Islet of Langerhans (tissue), 1 donor: ENCODE results near the gene SEMA4D.

Experiments
- FAIRE-seq: peaks from one replicate; lab custom pipeline; 2011; peaks lifted over from hg19 to GRCh38; lab: Jason Lieb, UNC

The SEMA4D gene

DNA sequence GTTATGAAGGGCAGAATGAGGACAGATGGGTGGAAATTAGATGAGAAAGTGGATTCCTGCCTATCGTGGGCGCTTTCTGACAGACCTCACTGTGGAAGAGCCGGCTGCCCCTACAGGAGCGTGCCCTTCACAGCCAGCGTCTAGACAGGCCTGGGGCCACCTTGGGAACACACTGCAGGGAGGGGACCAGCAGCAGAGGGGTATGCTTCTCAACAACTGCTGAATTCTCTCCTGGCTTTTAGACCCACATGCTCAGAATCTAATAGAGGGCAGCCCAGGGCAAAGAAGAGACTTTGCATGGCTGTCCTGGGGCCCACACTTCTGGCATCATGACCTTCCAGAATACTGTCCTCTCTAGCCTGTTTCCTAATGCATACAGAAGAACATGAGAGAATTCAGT lies 2.1 kb upstream of the SEMA4D start:
- no peak for FAIRE-seq

DNA sequence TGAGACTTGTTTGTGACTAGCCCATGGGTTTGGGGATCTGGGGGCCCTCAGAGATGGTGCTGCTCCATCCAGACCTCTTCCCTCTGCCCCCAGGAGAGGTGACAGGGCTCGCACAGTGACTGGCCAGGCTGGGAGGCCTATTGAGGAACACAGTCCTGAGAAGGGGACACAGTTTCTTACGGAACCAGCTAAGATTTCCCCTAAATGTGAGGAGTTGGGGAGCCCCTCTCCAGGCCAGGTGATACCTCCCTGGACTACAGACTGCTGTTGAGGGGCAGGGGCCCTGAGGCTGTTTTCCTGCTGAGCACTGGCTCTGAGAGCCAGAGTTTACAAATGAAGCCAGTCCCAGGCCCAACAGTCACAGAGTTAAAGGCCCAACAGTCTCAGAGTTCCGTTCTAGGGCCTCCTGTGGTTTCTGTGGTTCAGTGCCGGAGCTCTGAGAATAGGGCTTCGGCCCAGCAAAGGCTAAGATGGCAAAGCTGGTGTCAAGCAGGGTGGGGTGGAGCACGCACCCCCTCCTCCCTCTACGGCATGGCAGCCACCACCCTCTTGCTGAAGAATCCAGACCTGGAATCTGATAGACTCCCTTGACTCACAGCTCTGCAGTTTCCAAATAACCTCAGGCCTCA lies 1.1 kb upstream of the SEMA4D start:
- FAIRE-seq, result no peak

DNA sequence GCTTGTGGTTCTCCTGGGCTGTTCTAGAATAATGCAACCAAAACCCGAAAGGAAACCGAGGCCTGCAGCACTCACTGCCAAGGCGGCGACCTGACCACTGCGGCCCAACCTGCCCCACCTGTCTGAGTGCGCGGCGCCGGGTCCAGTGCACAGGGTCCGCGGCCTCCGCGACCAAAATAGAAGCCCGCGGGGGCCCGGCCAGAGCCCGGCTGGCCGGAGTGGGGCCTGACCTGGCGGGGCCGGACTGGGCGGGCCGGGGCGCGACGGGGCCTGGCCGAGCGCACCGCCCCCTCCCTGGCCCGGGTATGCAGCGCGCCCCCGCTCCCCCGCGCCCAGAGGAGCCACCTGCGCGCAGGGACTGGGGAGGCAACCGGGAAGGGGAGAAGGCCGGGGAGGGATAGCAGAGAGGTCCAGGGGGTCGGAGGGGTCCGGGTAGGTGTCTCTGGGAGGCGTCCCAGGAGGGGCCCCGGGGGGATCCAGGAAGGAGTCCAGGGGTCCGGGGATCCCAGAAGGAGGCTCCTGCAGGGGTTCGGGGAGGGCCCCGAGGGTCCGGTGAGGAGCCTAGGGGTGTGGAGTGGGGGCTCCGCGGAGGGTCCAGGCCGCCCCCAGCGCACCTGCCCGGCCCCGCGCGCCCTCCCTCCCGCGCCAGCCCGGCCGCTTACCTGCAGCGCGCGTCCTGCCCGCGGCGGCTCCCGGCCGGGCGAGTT lies 503 bp downstream of the SEMA4D start:
- FAIRE-seq, result no peak

DNA sequence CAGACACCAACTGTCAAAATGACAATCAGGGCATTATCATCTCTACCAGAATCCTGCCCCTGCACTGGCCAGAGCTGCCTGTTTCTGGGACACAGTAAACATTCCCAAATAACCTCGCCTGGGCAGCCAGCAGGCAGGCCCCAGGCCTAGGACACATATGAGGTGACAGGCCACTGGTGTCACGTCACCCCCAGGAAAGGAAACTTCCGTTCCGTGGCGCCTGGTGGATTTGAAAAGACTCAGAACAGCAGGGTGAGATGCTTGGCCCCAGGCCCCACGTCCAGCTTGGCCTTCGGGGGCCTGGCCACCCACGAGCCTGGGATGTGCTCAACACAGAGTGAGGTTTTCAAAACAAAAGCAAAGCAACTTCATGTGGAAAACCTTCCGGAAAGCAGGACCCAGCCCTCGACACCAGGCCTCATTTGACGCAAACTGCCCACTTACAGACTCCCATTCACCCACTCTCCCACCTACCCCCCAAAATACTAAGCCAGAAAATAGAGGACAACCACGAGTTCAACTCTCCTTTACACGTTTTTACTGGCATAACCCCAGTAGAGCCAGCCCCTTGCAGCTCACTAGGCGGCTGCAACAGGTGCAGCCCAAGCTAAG lies 1.2 kb downstream of the SEMA4D start:
- no peak for FAIRE-seq

DNA sequence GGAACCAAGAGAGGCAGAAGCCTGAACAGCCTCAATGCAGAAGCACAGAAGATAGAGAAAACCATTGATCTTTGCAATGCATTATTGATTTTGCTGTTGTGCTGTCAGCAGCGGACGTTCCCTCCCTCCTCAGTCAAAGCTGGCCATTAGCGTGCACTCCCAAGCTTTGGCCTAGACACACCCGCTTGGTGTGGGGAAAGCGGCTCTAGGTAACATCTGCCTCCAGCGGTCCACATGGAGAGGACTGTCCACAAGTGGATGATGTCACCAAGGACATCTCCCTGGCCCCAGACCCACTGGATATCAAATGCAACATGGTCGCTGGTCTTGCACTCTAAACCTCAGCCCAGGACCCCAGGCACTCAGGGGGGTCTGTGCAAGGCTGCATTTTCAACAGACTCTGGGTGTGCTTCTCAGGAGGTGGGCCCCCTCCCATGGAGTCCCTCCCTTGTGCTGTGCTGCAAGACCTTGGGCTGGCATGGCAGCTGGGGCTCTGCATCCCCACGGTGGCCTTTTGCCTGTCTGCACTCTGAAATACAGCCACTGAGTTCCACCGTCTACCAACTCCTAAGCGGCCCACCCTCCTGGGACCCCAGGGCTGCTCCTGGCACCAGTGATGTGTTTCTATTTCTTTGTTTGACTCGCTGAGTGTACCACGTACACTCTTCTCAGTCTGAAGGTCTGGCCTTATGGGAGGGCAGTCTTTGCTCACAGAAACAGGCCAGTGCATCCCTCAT lies 1.9 kb downstream of the SEMA4D start:
- no peak for FAIRE-seq

DNA sequence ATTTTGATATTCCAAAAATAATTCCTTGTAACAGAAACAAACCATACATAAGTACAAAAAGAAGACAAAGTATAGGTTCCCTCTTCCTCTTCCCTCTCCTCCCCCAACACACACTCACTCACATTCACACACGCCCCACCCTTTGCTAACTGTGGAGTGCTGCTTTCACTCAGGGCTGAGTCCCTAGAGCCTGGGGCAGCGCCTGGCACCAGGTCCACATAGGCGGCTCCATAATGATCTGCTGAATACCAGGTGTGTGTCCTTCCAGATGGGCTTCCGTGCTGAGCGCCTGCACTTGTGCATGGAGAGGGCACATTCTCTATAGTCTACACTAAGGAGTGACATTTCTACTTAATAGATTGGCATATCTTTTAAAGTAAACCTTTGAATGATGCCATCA lies 3.7 kb downstream of the SEMA4D start:
- no peak for FAIRE-seq

DNA sequence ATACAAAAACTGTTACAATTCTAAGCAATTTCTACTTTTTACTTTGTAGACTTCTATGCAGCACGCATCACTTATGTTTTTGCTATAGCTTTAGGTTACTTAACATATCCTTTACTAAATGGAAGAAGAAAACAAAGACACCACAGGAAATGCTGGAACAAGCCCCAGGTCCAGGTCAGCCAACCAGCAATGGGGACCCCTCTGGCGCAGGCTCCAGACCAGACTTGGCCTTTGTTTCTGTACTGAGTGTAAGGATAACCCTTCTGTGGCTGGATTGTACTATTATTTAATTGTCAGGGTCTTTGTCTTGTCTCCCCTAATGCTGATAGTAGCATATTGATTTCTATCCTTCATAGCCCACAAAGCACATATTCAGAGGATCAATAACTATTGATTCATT lies 4.2 kb downstream of the SEMA4D start:
- FAIRE-seq, result no peak

DNA sequence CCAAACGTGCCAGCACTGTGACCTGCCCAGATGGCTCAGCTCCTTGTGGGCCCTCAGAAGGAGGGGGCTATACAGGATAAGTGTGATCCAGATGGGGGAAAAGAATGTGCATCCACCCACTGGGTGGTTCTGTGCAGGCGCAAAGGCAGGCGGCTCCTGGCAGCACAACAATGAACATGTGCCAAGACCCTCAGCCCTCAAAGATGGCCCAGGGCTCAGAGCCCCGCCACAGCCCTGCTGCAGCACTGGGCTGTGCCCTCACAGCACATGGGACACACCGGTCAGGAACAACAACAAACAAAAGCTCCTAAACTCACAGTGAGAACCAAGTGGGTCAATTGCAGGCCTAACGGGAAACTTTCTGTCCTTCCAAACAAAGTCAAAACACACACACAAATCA lies 4.7 kb downstream of the SEMA4D start:
- FAIRE-seq, result no peak

DNA sequence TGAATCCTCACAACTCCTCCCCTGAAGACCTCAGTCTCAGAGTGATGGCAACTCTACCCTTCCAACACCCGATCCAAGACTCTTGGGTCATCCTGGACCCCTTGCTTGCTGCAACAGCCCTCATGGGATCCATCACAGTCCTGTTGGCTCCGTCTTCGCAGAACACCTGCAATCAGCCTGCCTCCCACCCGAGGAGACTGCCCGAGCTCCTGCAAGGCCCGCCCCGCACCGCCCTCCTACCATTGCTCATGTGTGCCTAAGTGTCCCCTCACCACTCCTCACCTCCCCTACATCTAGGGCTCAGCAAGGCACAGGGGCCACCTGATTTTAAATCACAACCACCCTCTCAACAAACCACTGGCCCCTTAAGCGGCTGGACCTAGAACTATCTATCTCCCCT lies 5.3 kb downstream of the SEMA4D start:
- no peak for FAIRE-seq

DNA sequence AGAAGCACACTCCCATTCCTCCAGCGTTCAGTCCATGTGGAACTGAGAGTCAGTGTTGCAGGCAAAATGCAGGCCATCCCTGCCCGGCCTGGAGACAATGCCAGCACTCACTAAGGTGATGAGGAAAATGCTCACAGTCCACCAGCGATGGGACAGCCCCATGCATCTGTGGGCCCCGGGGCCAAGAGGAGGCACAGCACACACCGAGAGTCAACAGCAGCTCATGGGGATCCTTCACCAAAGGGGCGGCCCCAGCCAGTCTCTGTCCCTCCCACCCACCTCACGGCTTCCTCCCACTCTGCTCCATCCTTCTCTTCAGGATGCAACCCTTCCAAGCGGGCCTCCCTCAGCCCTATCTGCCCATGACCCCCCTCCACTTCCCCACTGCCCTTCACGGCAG lies 6.2 kb downstream of the SEMA4D start:
- no peak for FAIRE-seq

DNA sequence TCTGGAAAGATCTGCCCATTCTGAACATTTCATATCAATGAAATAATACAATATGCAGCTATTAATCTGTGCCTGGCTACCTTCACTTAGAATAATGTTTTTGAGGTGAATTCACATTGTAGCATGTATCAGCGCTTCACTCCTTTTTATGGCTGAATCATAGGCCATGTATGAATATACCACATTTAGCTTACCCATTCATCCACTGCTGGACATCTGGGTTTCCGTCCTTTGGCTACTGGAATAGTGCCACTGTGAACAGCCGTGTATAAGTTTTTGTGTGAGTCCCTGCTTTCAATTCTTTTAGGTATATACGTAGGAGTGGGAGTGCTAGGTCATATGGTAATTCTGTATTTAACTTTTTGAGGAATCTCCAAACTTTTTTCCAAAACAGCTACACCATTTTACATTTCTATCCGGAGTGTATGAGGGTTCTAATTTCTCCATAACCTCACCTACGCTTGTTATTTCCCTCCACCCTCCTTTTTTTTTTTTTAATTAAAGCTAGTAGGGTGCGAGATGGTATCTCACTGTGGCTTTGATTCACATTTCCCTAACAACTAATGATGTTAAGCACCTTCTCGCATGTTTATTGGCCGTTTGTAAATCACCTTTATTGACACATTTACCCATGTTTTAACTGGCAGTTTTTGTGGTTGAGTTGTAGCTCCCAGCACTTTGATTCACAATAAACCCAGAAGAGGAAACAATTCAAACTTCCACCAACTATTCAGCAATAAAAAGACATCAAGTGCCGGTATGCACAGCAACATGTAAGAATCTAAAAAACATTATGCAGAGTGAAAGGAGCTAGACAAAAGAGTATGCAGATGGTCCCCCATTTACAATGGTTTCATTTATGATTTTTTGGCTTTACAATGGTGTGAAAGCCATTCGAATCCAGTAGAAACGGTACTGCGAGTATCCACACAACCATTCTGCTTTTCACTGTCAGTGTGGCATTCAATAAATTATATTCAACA lies 8.1 kb downstream of the SEMA4D start:
- FAIRE-seq, result no peak

DNA sequence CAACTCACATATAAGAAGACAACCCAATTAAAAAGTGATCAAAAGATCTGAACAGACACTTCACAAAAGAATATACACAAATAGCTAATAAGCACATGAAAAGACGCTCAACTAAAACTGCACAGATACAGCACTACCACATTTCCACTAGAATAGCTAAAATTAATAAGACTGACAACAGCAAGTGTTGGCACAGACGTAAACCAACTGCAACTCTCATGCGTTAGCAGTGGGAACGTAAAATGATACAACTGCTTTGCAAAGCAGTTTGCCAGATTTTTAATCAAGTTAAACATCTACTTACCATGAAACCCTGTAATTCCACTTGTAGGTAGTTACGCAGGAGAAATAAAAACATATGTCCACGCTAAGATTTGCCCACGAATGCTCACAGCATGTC lies 9.0 kb downstream of the SEMA4D start:
- no peak for FAIRE-seq

DNA sequence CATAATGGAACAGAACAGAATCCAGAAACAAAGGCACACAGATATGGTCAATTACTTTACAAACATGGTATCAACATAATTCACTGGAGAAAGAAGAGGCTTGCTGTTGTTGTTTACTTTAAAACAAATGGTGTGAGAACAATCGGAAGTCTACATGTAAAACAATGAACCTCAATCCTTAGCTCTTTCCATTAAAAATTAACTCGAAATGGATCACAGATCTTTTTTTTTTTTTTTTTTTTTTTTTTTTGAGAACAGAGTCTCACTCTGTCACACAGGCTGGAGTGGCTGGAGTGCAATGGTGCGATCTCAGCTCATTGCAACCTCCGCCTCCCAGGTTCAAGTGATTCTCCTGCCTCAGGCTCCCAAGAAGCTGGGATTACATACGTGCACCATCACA lies 9.8 kb downstream of the SEMA4D start:
- no peak for FAIRE-seq

DNA sequence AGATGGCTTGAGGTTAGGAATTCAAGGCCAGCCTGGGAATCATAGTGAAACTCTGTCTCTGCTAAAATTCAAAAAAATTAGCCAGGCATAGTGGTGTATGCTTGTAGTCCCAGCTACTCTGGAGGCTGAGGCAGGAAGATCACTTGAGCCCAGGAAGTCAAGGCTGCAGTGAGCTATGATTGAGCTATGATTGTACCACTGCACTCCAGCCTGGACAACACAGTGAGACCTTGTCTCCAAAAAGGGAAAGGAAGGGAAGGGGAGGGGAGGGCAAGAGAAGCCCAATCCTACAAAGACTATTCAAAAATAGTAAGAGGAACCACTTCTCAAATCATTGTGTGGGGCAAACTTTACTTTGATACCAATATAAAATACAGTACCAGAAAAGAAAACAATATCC lies 11.2 kb downstream of the SEMA4D start:
- FAIRE-seq, result no peak

DNA sequence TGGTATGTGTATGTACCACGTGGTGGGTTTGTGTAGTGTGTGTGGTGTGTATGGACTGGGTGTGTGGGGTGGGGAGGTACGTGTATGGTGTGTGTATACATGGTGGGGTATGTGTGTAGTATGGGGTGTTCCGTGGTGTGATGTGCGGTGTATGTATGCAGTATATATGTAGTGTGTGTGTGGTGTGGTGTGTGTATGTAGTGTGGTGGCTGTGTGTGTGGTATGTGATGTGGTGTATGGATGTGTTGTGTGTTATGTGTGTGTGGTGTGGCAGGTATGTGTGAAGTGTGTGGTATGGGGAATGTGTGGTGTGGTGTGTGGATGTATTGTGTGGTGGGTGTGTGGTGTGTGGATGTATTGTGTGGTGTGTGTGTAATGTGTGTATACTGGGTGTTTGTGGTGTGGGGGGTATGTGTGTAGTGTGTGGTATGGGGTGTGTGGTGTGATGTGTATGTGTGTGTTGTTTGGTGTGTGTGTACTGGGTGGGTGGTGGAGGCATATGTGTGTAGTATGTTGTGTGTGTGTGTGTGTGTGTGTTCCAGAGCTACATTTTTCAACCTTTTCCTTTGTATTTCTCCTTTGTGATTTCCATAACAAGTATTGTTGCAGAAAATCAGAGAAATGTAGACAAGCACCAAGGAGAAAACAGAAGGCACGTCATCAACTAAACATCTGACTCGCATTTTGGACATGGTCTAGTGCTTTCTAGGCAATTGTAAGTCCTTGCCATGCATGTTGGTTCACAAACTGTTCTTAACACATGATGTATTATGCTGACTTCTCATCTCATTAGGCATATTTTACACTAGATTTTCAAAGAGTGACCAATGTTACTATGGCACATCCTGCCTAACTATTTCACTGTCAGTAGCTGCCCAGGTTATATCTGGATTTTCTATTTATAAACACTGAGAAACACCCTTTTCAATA lies 13.2 kb downstream of the SEMA4D start:
- no peak for FAIRE-seq

DNA sequence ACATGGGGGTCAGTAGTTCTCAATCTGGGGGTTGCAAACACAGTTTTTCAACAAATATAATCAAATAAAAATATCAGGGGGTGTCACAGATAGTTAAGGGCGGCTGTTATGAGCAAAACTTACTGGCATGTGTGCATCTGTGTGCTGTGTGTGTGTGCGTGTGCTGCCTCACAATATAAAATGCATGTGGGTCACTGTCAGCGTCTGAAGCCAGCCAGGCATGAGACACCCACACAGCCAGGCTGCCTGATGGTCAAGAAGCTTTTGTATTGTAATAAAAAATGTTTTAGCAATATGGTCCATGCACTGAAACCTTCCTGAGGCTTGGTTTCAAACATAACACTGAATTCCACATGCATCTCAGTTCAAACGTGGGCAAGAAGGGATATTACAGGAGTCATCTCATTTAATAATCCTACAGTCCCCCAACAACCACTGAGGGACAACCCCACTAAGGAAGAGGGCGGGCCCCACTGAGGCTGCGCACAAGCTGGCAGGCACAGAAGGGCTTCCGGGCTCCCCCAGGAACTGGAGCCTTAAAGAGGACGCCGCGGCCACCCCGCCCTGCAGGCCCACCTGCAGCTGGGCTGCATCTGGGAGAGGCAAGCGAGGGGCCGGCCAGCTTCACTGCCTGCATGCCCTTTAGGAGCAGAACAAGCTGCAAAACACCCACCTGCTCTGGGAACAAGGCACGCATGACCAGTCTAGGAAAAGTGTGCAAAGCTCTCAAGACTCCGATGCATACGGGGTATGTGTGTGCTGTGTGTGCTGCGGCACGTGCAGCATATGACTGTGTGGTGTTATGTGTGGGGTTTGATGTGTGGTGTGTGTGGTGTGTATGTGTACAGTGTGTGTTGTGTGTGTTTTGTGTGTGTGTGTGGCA lies 14.1 kb downstream of the SEMA4D start:
- no peak for FAIRE-seq

DNA sequence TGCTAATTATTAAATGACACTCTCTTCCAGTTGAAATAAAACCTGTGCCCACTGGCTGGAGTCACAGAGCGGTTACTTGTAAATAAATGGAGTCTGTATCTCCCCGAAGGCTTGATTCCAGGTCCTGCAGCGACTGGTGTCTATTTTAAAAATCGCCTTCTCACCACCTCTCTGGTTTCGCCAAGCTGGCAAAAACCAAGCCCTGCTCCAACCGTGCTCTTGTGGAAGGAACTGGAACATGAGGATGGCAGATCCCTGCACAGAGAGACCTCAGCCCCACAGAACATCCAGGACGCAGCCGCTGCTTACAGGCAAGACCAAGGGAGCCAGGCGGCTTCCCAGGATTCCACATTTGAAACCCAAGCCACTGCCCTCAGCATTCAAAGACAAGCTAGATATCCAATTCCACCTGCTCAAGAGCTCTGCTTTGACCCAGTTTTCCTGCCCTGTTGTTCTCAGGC lies 15.0 kb downstream of the SEMA4D start:
- no peak for FAIRE-seq

DNA sequence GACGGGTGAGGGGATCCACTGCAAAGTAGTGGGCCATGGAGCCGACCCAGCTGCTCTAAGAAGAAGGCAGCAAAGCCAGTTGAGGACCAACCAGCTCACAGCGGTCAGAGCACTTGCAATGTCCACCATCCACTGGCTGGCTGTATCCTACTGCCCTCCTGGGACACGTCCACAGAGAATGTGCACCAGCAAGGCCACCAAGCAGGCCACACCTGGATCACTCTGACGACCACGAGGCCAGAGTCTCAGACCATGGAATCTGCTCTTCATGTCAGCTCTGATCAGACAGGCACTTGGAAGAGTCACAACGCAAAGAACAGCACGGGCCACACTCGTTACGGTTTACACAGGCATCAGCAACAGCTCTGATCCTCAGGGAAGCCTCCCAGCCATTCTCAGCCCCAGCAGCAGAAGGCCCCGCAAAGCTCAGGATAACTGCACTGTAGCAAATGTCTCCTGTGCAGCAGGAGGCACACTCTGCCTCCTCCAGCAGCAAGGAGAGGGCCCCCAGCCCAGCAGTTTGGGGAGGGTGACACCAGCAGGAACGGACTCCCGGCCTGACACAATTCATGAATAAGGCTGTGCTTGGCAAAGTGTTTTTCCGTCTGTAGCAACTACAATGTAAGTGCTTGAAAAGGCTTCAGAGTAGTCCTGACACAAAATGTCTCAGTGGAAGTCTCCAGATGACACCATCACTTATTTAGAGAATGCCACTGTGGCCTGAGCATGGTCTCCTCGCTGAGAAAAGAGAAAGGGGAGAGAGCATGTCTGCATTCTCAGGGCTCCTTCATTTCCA lies 15.7 kb downstream of the SEMA4D start:
- no peak for FAIRE-seq

DNA sequence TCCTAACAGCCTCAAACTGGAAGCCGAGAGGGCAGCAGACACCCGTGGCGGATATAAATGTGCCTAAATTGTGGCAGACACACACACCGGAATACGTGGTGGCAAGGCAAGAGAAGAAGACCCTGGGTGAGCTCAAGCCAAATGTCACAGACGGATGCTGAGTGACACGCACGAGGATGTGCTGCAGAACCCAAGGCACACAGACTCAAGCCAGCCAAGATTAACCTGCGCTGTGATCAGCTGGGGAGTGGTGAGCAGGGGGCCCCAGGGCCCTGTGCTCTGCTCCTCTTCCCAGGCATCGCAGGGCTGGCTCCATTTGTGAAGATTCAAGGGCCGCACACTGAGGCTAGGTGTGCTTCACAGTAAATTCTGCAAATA lies 16.4 kb downstream of the SEMA4D start:
- FAIRE-seq, result no peak
